8988T (cell line): Measurements from ENCODE around the gene SERINC3.

Experiments
- DNase-seq: peaks from one replicate; pipeline ENCODE4 v3.0.0; 2011

The SERINC3 gene

GRCh38 chr20:44532259-44532980 is 10.6 kb upstream of the SERINC3 start:
- DNase-seq: peak; percentile 20

- no peak for DNase-seq
Observed at GRCh38 chr20:44528309-44528708, 6.4 kb upstream of the SERINC3 start.

DNA sequence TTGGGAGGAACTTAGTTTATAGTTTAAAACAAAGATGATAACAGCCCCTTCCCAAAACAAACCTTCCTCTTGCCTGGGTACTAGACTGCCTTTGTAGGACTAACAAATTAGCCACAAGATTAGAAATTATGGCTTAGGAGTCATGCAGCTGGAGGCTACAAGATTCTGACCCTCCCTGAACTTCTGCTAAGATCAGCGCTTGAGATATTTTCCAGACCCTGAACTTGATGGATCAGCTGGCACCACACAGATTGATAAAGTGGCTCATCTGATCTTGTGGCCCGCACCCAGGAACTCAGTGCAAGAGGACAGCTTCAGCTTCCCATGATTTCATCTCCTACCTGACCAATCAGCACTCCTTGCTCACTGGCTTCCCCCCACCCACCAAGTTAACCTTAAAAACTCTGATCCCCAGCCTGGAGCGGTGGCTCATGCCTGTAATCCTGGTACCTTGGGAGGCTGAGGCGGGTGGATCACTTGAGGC is 5.9 kb upstream of the SERINC3 start:
- DNase-seq: no peak

DNA sequence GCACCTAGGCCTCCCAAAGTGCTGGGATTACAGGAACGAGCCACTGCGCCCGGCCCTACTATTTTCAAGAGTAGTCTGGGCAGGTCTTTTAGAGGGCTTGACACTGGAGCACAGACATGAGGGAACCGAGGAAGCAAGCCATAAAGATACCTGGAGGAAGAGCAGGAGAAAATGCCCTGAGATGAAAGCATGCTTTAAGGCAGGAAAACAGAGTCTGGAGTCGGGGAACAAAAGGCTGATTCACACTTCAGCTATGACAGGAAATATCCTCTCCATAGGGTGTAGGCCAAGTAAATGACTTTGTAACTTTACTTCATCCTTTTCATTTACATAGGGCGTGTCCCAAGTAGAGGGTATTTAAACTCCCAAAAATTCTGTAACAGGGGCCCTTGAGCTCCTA is 4.3 kb upstream of the SERINC3 start:
- DNase-seq: peak; percentile 21

DNA sequence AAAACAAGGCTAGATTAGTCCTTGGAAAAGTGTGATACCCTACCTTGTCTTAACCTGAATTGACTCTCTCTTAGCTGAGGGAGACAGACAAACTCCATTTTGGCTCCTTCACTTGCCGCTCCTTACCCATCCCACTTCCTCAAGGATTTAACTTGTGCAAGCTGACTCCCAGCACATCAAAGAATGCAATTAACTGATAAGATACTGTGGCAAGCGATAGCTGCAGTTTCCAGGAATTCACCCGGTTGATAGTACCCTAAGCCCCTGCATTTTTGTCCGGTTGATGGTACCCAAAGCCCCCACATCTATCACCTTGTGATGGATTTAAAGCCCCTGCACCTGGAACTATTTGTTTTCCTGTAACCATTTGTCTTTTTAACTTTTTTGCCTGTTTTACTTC is 1.9 kb upstream of the SERINC3 start:
- DNase-seq: no peak

DNA sequence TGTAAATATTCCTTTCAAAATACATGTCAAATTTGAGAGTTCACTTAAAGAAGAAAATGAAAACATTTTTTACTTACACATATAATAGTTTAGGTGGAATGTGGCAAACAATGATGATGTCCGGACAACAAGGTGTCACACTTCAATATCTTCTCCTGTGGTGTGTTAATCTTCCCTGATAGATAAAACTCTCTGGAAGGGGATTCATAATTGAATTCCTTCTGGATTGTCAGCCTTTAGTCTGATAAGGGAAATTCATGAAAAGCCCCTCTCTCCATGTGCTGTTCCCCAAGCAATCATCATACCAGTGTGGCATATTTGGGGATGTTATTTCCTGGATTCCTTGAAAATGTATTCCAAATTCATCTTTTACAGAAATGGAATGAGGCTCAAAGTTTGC is 971 bp upstream of the SERINC3 start:
- DNase-seq: no peak

GRCh38 chr20:44520881-44521280 is 989 bp downstream of the SERINC3 start:
- no peak for DNase-seq

DNA sequence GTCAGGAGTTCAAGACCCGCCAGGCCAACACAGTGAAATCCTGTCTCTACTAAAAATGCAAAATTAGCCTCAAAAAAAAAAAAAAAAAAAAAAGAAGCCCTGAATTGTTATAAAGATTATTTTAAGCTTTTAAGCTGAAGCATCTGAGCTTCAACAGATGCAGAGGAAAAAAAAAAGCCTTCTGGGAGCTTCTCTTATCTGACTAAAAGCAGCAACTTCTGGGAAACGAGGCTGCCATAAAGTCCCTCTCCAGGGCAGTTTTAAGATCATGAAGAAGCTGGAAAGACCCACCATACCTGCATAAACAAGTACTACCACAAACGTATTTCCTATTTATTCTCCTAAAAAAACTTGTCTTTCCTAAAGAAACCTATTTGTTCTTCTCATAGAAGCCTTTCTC is 3.6 kb downstream of the SERINC3 start:
- no peak for DNase-seq

- DNase-seq: no peak
Observed at GRCh38 chr20:44517454-44517853, 4.4 kb downstream of the SERINC3 start.

DNA sequence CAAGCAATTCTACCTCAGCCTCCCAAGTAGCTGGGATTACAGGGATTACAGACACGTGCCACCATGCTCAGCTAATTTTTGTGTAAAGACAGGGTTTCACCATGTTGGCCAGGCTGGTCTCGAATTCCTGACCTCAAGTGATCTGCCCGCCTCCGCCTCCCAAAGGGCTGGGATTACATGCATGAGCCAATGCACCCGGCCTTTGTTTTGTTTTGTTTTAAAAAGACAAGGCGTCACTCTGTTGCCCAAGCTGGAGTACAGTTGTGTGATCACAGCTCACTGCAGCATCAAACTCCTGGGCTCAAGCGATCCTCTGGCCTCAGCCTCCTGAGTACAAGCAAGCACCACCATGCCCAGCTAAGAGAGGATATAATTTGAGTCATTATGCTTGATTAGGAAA is 5.4 kb downstream of the SERINC3 start:
- DNase-seq: no peak

DNA sequence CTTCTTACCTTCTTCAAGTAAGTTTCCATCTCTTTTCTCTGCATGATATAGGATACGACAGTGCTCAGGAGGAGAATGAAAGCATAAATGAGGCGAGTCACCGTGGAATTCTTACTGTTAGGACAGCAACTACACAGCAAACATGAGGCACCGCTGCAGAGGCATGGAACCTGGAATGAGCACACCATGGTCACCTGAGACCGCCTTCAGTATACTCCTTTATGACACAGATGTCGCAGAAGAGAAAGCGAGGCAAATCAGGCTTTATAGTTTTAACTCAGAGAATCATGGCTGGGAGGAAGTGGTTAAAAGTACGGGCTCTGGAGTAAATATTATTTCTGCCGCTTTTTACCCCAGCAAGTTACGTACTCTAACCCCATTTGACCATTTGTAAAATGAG is 8.0 kb downstream of the SERINC3 start:
- DNase-seq: no peak

GRCh38 chr20:44509762-44510161 is 12.1 kb downstream of the SERINC3 start:
- DNase-seq: no peak

GRCh38 chr20:44504402-44505307 is 17.2 kb downstream of the SERINC3 start:
- no peak for DNase-seq

DNA sequence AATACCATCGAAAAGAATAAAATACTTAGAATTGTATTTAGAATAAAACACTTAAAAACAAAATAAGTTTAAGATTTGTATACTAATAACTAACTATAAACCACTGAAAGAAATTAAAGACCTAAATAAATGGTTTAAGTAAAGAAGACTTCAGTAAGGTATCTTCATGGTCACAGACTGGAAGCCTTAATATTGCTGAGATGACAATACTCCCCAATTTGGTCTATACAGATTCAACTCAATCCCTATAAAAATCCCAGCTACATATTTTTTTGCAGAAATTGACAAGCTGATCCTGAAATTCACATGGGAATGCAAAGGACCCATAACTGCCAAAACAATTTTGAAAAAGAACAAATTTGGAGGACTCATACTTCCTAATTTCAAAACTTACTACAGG is 18.9 kb downstream of the SERINC3 start:
- no peak for DNase-seq

- no peak for DNase-seq
Observed at GRCh38 chr20:44501448-44501847, 20.4 kb downstream of the SERINC3 start.

DNA sequence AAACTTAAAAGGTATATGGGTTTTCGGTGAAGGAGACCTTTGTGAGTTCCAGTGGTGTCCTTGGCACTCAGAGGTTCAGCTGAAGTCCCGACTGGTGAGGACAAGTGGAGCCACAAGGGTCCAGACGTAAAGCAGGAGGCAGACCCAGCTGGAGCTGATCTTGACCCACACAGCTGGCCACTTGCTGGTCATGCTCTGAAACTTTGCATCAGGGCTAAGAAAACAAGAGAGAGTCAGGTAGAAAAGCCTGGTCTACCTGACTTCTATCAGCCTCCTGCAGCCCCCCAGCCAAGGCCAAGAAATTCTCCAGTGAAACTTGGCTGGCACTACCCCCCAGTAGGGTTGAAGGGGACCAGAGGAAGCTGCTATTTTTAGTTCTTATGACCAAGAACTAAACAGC is 21.6 kb downstream of the SERINC3 start:
- no peak for DNase-seq

GRCh38 chr20:44497761-44498160 is 24.1 kb downstream of the SERINC3 start:
- DNase-seq: no peak

- no peak for DNase-seq
Observed at GRCh38 chr20:44496976-44497375, 24.9 kb downstream of the SERINC3 start.

GRCh38 chr20:44495802-44496481 is 25.9 kb downstream of the SERINC3 start:
- no peak for DNase-seq

DNA sequence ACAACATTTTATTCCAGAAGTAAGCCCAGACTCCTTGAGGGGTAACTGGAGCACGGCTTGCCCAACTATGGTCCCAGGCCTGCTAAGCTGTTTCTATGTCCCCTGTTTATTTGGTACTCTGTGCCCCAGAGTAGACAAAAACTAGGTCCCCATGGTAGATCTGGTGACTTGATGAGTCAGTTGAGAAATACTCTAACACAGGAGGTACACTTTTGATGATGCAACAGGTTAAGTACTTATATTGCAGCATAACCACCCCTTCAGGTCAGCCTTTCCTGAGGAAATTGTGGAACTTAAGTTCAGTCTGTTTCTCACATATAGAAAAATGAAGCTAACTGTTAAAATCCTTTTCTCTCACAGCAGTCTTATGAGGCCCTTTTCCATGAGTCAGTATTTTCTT is 26.6 kb downstream of the SERINC3 start:
- no peak for DNase-seq

DNA sequence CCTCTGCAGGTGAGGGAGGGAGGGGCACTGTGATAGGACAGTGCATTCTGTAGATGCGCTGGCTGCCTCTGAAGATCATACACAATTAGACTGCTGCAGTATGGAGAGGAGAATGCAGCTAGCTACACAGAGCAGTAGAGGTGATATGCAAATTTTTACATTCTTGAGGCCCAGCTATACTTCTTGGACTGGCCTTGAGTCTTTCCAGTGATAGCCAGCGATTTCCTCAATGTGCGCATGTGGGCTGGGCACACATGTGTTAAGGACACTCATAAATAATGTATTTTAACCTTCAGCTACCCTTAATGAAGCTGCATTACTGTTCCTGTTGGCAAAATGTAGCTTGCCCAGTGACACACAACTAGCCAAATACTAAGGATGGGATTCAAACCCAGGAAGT is 27.2 kb downstream of the SERINC3 start:
- no peak for DNase-seq

- no peak for DNase-seq
Observed at GRCh38 chr20:44494266-44494665, 27.6 kb downstream of the SERINC3 start.

DNA sequence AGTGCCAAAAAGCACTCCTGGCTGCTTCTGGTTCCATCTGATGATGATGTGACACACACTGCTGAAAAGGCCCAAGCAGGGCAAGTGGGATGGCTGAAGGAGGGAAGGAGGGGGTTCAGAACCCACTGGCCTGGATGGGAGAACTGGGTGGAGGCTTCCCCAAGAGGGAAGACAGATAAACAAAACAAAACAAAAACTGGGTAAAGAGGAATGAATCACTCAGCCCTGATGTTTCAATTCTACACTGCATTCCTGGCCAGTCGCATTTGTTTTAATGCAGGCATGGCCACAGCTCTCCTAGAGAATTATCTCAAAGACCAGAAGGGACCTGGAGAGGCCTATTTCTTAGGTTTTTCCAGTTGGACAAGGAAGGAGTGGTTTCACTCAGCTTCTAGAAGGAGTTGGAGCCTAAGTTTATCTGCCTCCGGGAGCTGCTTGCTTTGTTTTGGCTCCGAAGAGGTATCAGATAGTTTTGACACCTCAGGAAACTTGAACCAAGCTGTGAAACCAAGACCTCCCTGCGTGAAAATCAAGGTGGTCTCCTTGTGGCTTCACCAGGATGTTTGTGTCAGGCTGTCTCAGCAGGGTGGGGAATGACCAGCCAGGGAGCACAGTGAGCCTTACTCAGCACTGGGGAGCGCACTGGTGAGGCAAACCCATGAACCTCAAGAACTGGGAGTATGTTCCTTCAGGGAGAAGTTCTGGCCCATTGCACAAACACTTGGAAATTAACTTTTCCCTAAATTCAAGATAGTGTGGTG is 30.1 kb downstream of the SERINC3 start:
- no peak for DNase-seq
